Parathyroid adenoma (tissue), 2 donors: ENCODE data around the gene APBB3.

Experiments
- H2AFZ ChIP-seq: fragments of 300-600 bp; sonication (generic); one replicate; pipeline ENCODE4 v1.7.0; 2017; ENCODE audit warnings: antibody characterized with exemption, mild to moderate bottlenecking
- H3K27ac ChIP-seq: fragments of 300-600 bp; sonication (generic); one replicate; pipeline ENCODE4 v1.7.0; 2017
- H3K27me3 ChIP-seq: fragments of 300-600 bp; sonication (generic); one replicate; pipeline ENCODE4 v1.7.0; 2017; ENCODE audit warnings: low read length; ENCODE audit not compliant: control insufficient read depth, insufficient read depth
- H3K36me3 ChIP-seq: fragments of 300-600 bp; sonication (generic); one replicate; pipeline ENCODE4 v1.7.0; 2017; ENCODE audit warnings: low read length; ENCODE audit not compliant: control insufficient read depth, insufficient read depth
- H3K4me1 ChIP-seq: fragments of 300-600 bp; sonication (generic); one replicate; pipeline ENCODE4 v1.7.0; 2017; ENCODE audit warnings: control low read depth
- H3K4me2 ChIP-seq: fragments of 300-600 bp; sonication (generic); one replicate; pipeline ENCODE4 v1.7.0; 2017; ENCODE audit warnings: low read length
- H3K4me3 ChIP-seq: fragments of 300-600 bp; sonication (generic); one replicate; pipeline ENCODE4 v1.7.0; 2017; ENCODE audit warnings: low read depth, low read length
- H3K79me2 ChIP-seq: fragments of 300-600 bp; sonication (generic); one replicate; pipeline ENCODE4 v1.7.0; 2017; ENCODE audit warnings: control low read depth
- H3K9ac ChIP-seq: fragments of 300-600 bp; sonication (generic); one replicate; pipeline ENCODE4 v1.7.0; 2017; ENCODE audit warnings: mild to moderate bottlenecking
- H3K9me3 ChIP-seq: fragments of 300-600 bp; sonication (generic); one replicate; pipeline ENCODE4 v1.7.0; 2017; ENCODE audit warnings: low read length; ENCODE audit not compliant: control insufficient read depth
- TF ChIP-seq, protein P1 (sequence below): fragments of 300-600 bp; sonication (generic); IDR thresholded peaks from one replicate; pipeline ENCODE4 v1.7.0; 2017; ENCODE audit warnings: antibody characterized with exemption, mild to moderate bottlenecking
- donor health status: primary hyperparathyroidism.

Gene APBB3

DNA sequence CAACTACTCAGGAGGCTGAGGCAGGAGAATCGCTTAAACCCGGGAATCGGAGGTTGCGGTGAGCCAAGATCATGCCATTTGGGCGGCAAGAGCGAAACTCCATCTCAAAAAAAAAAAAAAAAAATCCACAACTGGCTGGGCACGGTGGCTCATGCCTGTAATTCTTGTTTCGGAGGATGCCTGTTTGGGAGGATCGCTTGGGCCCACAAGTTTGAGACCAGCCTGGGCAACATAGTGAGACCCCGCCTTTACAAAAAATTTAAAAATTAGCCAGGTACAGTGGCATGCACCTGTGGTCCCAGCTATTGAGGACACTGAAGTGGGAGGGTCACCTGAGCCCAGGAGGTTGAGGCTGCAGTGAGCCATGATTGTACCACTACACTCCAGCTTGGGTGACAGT is 18.8 kb downstream of the APBB3 start:
- TF ChIP-seq, protein P1, sequence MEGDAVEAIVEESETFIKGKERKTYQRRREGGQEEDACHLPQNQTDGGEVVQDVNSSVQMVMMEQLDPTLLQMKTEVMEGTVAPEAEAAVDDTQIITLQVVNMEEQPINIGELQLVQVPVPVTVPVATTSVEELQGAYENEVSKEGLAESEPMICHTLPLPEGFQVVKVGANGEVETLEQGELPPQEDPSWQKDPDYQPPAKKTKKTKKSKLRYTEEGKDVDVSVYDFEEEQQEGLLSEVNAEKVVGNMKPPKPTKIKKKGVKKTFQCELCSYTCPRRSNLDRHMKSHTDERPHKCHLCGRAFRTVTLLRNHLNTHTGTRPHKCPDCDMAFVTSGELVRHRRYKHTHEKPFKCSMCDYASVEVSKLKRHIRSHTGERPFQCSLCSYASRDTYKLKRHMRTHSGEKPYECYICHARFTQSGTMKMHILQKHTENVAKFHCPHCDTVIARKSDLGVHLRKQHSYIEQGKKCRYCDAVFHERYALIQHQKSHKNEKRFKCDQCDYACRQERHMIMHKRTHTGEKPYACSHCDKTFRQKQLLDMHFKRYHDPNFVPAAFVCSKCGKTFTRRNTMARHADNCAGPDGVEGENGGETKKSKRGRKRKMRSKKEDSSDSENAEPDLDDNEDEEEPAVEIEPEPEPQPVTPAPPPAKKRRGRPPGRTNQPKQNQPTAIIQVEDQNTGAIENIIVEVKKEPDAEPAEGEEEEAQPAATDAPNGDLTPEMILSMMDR, result no peak
- no peak overlapping the region for H3K4me3 ChIP-seq
- H3K27ac ChIP-seq, result no peak overlapping the region
- no peak overlapping the region for H2AFZ ChIP-seq
- H3K79me2 ChIP-seq, result no peaks in the 10 kb centered on the region
- no peaks in the 10 kb centered on the region for H3K9me3 ChIP-seq
- peaks cover 10% of the 10 kb centered on the region for H3K4me1 ChIP-seq
- no peak overlapping the region for H3K4me2 ChIP-seq
- H3K9ac ChIP-seq, result no peak overlapping the region
- no peaks in the 10 kb centered on the region for H3K27me3 ChIP-seq
- H3K36me3 ChIP-seq, result no peaks in the 10 kb centered on the region

DNA sequence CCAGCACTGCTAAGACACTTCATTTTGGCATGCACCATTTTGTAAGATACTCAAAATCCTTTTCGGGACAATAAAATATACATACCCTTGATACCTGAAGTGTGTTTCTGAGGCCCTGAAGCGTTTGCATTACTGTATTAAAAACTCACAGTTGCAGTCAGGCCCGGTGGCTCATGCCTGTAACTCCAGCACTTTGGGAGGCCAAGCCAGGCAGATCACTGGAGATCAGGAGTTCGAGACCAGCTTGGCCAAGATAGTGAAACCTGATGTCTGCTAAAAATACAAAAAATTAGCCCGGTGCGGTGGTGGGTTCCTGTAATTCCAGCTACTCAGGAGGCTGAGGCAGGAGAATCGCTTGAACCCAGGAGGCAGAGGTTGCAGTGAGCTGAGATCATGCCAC is 19.4 kb downstream of the APBB3 start:
- H3K36me3 ChIP-seq, result no peaks in the 10 kb centered on the region

DNA sequence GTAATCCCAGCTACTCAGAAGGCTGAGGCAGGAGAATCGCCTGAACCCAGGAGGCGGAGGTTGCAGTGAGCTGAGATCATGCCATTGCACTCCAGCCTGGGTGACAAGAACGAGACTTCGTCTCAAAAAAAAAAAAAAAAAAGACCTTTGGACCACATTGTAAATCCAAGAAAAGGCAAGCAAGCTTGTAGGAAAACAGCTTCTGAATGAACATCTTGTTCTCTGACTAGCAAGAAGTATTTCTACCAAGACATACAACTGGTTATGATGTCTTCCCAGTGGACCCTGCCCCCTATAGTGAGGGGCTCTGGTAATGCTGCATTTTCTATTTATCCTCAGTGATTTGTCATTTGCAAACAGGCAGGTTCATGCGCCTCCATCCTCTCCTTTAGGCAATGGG is 21.4 kb downstream of the APBB3 start:
- Histone ChIP-seq H3K79me2 (no peaks in the 10 kb centered on the region), H3K4me2 (no peak overlapping the region), H2AFZ (no peak overlapping the region), H3K4me1 (peaks cover 6% of the 10 kb centered on the region), H3K9me3 (no peaks in the 10 kb centered on the region), H3K9ac (no peak overlapping the region), H3K27me3 (no peaks in the 10 kb centered on the region), H3K27ac (no peak overlapping the region), H3K4me3 (no peak overlapping the region), H3K36me3 (no peaks in the 10 kb centered on the region)
- TF ChIP-seq, protein P1, result no peak

More for the DNA sequence above, 19.4 kb downstream of the APBB3 start:
- Histone ChIP-seq H3K4me1 (peaks cover 10% of the 10 kb centered on the region), H3K4me2 (no peak overlapping the region), H3K27ac (no peak overlapping the region), H3K9ac (no peak overlapping the region), H3K9me3 (no peaks in the 10 kb centered on the region), H2AFZ (no peak overlapping the region), H3K4me3 (no peak overlapping the region), H3K27me3 (no peaks in the 10 kb centered on the region), H3K79me2 (no peaks in the 10 kb centered on the region)
- TF ChIP-seq, protein P1, result no peak

DNA sequence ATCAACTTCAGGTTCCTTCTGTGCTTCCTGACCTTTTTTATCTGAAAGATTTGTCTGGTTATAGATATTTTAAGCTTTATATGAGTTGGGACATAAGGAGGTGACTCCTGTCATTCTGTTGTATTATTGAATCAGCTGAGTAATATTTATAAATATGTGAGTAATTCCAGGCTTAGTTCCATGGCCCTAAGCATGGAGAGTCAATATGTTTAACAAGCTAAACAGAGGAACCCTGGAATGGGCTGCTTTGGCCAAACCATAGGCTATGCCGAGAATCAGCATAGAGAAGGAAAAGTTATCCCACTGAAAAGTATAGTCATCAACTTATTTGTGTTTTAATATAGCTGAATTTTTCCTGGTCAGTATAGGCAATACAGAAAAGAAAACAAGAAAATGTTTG is 24.2 kb downstream of the APBB3 start:
- no peaks in the 10 kb centered on the region for H3K36me3 ChIP-seq
- H3K79me2 ChIP-seq, result no peaks in the 10 kb centered on the region
- no peaks in the 10 kb centered on the region for H3K9me3 ChIP-seq
- no peaks in the 10 kb centered on the region for H3K27me3 ChIP-seq
- H2AFZ ChIP-seq, result no peak overlapping the region
- no peaks in the 10 kb centered on the region for H3K4me1 ChIP-seq
- TF ChIP-seq, protein P1, result no peak
- H3K9ac ChIP-seq, result no peak overlapping the region
- no peak overlapping the region for H3K27ac ChIP-seq
- H3K4me3 ChIP-seq, result no peak overlapping the region
- no peak overlapping the region for H3K4me2 ChIP-seq

DNA sequence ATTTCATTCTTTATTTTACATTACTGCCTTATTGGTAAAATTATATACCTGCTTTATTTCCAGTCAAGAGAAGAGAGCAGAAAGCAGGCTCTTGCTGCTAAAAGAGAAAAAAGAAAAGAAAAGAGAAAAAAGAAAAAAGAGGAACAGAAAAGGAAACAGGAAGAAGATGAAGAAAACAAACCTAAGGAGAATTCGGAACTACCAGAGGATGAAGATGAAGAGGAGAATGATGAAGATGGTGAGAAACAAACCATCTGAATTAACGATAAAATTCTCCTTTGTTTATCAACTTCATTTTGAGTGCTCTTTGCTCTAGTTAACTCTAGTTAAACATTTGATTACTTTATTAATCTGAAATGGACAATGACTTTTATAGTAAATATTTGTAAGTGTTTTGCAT is 40.4 kb downstream of the APBB3 start:
- Histone ChIP-seq H3K36me3 (no peaks in the 10 kb centered on the region), H3K4me1 (peaks cover 6% of the 10 kb centered on the region), H3K27ac (no peak overlapping the region)

More for the DNA sequence above, 40.4 kb downstream of the APBB3 start:
- H3K4me2 ChIP-seq, result no peak overlapping the region
- no peaks in the 10 kb centered on the region for H3K79me2 ChIP-seq
- TF ChIP-seq, protein P1, result no peak
- no peaks in the 10 kb centered on the region for H3K27me3 ChIP-seq
- no peak overlapping the region for H3K4me3 ChIP-seq
- no peaks in the 10 kb centered on the region for H3K9me3 ChIP-seq
- H3K9ac ChIP-seq, result no peak overlapping the region
- H2AFZ ChIP-seq, result no peak overlapping the region
